DND-41 (cell line): ENCODE data around the gene VCL.

ENCODE experiments used
- EZH2 ChIP-seq: IDR thresholded peaks from 3 replicates; pipeline ENCODE4 v1.6.1; 2012; ENCODE audit warnings: borderline replicate concordance, low read depth, mild to moderate bottlenecking, moderate library complexity, low read length, inconsistent platforms; ENCODE audit not compliant: severe bottlenecking
- TF ChIP-seq, protein P1 (sequence below): IDR thresholded peaks from 2 replicates; pipeline ENCODE4 v1.5.1; 2012; ENCODE audit warnings: borderline replicate concordance, low read length, moderate library complexity, mild to moderate bottlenecking; ENCODE audit not compliant: poor library complexity, severe bottlenecking; ENCODE audit errors: extremely low read depth

DNA sequence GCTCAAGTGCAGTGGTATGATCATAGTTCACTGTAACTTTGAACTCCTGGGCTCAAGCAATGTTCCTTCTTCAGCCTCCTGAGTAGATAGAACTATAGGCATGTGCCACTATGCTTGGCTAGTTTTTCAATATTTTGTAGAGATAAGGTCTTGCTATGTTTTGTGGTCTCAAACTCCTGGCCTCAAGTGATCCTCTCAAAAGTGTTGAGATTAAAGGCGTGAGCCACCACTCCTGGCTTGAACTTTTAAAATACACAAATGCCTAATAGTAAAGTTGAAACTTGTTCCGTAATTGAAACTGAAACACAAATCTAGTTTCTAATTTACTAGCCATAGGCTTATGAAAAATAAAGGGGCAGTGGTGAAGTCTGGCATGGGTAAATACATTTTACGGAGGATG is 87.0 kb downstream of the VCL start:
- TF ChIP-seq, protein P1, sequence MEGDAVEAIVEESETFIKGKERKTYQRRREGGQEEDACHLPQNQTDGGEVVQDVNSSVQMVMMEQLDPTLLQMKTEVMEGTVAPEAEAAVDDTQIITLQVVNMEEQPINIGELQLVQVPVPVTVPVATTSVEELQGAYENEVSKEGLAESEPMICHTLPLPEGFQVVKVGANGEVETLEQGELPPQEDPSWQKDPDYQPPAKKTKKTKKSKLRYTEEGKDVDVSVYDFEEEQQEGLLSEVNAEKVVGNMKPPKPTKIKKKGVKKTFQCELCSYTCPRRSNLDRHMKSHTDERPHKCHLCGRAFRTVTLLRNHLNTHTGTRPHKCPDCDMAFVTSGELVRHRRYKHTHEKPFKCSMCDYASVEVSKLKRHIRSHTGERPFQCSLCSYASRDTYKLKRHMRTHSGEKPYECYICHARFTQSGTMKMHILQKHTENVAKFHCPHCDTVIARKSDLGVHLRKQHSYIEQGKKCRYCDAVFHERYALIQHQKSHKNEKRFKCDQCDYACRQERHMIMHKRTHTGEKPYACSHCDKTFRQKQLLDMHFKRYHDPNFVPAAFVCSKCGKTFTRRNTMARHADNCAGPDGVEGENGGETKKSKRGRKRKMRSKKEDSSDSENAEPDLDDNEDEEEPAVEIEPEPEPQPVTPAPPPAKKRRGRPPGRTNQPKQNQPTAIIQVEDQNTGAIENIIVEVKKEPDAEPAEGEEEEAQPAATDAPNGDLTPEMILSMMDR, result no peak
- no peak for TF ChIP-seq EZH2
